ENCODE measurements around the gene ADAMTS14.

Gene ADAMTS14

DNA sequence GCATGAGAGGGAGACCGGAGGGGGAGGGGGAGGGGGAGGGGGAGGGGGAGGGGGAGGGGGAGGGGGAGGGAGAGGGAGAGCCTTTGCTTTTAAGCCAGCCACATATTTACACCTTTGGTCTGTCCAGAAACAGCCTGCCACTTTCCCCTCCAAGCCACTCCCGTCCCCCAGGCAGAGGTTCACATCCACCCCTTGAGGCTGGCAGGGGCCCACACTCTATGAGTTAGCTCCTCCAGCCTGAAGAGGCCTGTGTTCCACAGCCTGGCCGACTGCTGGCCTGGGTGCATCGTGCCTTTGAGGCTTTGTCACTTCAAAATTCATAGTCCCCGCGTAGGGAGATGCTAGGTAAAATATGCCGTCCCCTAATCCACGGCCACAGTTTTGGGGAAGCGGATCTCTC, 16.5 kb downstream of the ADAMTS14 start:
- no peak overlapping the region for H3K27ac ChIP-seq (ENCODE audit: low read length)
- H3K36me3 ChIP-seq (ENCODE audit: insufficient read depth, low read length), result no peaks in the 10 kb centered on the region
- no peak overlapping the region for H2AFZ ChIP-seq (ENCODE audit: low read depth, low read length)
- H4K20me1 ChIP-seq (ENCODE audit: insufficient read depth, low read length), result no peaks in the 10 kb centered on the region
- no peak for TF ChIP-seq EZH2 (IDR thresholded peaks at IDR 0.05; ENCODE audit: borderline replicate concordance, low read depth, low read length, severe bottlenecking)
- TF ChIP-seq, protein P1, sequence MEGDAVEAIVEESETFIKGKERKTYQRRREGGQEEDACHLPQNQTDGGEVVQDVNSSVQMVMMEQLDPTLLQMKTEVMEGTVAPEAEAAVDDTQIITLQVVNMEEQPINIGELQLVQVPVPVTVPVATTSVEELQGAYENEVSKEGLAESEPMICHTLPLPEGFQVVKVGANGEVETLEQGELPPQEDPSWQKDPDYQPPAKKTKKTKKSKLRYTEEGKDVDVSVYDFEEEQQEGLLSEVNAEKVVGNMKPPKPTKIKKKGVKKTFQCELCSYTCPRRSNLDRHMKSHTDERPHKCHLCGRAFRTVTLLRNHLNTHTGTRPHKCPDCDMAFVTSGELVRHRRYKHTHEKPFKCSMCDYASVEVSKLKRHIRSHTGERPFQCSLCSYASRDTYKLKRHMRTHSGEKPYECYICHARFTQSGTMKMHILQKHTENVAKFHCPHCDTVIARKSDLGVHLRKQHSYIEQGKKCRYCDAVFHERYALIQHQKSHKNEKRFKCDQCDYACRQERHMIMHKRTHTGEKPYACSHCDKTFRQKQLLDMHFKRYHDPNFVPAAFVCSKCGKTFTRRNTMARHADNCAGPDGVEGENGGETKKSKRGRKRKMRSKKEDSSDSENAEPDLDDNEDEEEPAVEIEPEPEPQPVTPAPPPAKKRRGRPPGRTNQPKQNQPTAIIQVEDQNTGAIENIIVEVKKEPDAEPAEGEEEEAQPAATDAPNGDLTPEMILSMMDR (IDR thresholded peaks at IDR 0.05; ENCODE audit: borderline replicate concordance, extremely low read depth, low read length, poor library complexity, severe bottlenecking), result no peak
- no peaks in the 10 kb centered on the region for H3K79me2 ChIP-seq (ENCODE audit: insufficient read depth, low read length)
- H3K4me2 ChIP-seq (ENCODE audit: insufficient read depth, low read length), result no peak overlapping the region
- ATAC-seq (ENCODE audit: insufficient read depth, low read depth) (no peak), DNase-seq (no peak)
- H3K4me3 ChIP-seq (ENCODE audit: low read depth in 1 of 2, low read length in 2 of 2), result no peak overlapping the region
- H3K9ac ChIP-seq (ENCODE audit: low read depth, low read length), result no peak overlapping the region
- no peaks in the 10 kb centered on the region for H3K4me1 ChIP-seq (ENCODE audit: insufficient read depth, low read length)
- no peaks in the 10 kb centered on the region for H3K9me3 ChIP-seq (ENCODE audit: insufficient read depth, low read length, severe bottlenecking)
- no peaks in the 10 kb centered on the region for H3K27me3 ChIP-seq (ENCODE audit: insufficient read depth, low read length, poor library complexity)

DNA sequence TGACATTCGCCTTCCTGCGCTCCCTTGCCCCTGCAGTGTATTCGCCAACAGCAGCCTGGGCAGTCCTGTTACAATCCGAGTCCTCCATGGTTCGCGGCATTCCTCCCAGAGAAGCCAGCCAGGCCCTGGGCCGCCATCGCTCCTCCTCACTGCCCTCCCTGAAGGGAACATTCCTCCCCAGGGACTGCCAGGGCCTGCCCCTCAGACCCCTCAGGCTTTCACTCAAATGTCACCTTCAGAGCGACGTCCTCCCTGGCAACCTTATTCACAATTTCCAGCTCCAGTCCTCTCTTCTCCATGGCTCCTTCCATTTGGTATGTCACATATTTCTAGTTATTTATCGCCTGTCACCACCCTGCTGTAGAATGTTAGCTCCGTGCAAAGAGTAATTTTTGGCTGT, 17.4 kb downstream of the ADAMTS14 start:
- ATAC-seq (ENCODE audit: insufficient read depth, low read depth) (no peak), DNase-seq (no peak)
- H3K4me3 ChIP-seq (ENCODE audit: low read depth in 1 of 2, low read length in 2 of 2), result no peak overlapping the region
- no peak overlapping the region for H3K9ac ChIP-seq (ENCODE audit: low read depth, low read length)
- H3K4me1 ChIP-seq (ENCODE audit: insufficient read depth, low read length), result no peaks in the 10 kb centered on the region
- TF ChIP-seq, protein P1 (IDR thresholded peaks at IDR 0.05; ENCODE audit: borderline replicate concordance, extremely low read depth, low read length, poor library complexity, severe bottlenecking), result no peak
- no peak for TF ChIP-seq EZH2 (IDR thresholded peaks at IDR 0.05; ENCODE audit: borderline replicate concordance, low read depth, low read length, severe bottlenecking)
- H3K9me3 ChIP-seq (ENCODE audit: insufficient read depth, low read length, severe bottlenecking), result no peaks in the 10 kb centered on the region
- no peaks in the 10 kb centered on the region for H3K27me3 ChIP-seq (ENCODE audit: insufficient read depth, low read length, poor library complexity)
- no peaks in the 10 kb centered on the region for H4K20me1 ChIP-seq (ENCODE audit: insufficient read depth, low read length)
- no peak overlapping the region for H3K27ac ChIP-seq (ENCODE audit: low read length)
- no peak overlapping the region for H2AFZ ChIP-seq (ENCODE audit: low read depth, low read length)
- H3K79me2 ChIP-seq (ENCODE audit: insufficient read depth, low read length), result no peaks in the 10 kb centered on the region
- no peaks in the 10 kb centered on the region for H3K36me3 ChIP-seq (ENCODE audit: insufficient read depth, low read length)
- no peak overlapping the region for H3K4me2 ChIP-seq (ENCODE audit: insufficient read depth, low read length)

DNA sequence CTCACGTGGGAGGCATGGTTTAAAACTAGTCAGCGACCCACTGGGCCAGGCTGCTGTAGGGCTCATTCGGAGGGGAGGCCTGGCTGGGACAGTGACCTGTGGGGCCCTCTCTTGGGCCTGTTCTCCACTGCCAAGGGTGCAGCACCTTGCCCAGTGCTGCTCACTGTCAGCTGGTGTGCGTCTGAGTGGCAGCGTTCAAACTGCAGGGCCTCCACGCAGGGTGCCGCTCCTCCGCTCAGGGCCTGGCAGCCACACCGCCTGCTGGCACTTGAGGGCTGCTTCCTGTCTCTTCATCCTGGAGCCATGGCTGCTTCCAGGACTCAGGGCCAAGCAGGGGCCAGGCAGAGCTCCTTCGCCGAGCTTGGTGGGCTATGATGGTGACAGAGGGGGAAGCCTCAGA, 18.3 kb downstream of the ADAMTS14 start:
- Histone ChIP-seq H3K4me1 (ENCODE audit: insufficient read depth, low read length) (no peaks in the 10 kb centered on the region), H3K4me3 (ENCODE audit: low read depth in 1 of 2, low read length in 2 of 2) (no peak overlapping the region), H3K27ac (ENCODE audit: low read length) (no peak overlapping the region), H4K20me1 (ENCODE audit: insufficient read depth, low read length) (no peaks in the 10 kb centered on the region), H3K9ac (ENCODE audit: low read depth, low read length) (no peak overlapping the region), H3K79me2 (ENCODE audit: insufficient read depth, low read length) (no peaks in the 10 kb centered on the region), H3K27me3 (ENCODE audit: insufficient read depth, low read length, poor library complexity) (no peaks in the 10 kb centered on the region), H3K36me3 (ENCODE audit: insufficient read depth, low read length) (no peaks in the 10 kb centered on the region), H2AFZ (ENCODE audit: low read depth, low read length) (no peak overlapping the region), H3K9me3 (ENCODE audit: insufficient read depth, low read length, severe bottlenecking) (no peaks in the 10 kb centered on the region), H3K4me2 (ENCODE audit: insufficient read depth, low read length) (no peak overlapping the region)
- DNase-seq (no peak), ATAC-seq (ENCODE audit: insufficient read depth, low read depth) (no peak)
- no peak for TF ChIP-seq EZH2 (IDR thresholded peaks at IDR 0.05; ENCODE audit: borderline replicate concordance, low read depth, low read length, severe bottlenecking)

DNA sequence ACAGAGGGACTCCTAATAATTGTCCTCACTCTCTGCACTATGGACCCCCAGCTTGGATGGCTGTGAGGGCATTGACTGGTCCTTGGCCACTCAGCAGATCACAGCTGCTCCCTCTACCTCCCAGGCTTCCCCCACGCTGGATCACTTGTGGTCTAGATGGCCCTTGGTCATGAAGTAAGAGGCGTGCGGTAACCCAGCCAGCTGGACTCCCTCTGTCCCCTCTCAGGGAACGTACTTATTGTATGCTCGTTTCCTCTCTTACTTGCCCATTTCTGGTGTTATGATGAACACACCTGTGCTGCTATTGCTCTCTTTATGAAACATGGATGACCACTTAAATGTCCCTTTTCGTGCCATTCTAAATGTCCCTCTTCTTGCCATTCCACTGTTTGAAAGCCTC, 19.3 kb downstream of the ADAMTS14 start:
- Histone ChIP-seq H3K9me3 (ENCODE audit: insufficient read depth, low read length, severe bottlenecking) (no peaks in the 10 kb centered on the region), H2AFZ (ENCODE audit: low read depth, low read length) (no peak overlapping the region), H3K27ac (ENCODE audit: low read length) (no peak overlapping the region), H3K36me3 (ENCODE audit: insufficient read depth, low read length) (no peaks in the 10 kb centered on the region), H4K20me1 (ENCODE audit: insufficient read depth, low read length) (no peaks in the 10 kb centered on the region), H3K79me2 (ENCODE audit: insufficient read depth, low read length) (no peaks in the 10 kb centered on the region), H3K4me1 (ENCODE audit: insufficient read depth, low read length) (0 out of 2 replicates have a peak, but pooled peaks cover 3% of the 10 kb centered on the region), H3K4me2 (ENCODE audit: insufficient read depth, low read length) (no peak overlapping the region), H3K4me3 (ENCODE audit: low read depth in 1 of 2, low read length in 2 of 2) (no peak overlapping the region), H3K27me3 (ENCODE audit: insufficient read depth, low read length, poor library complexity) (no peaks in the 10 kb centered on the region), H3K9ac (ENCODE audit: low read depth, low read length) (no peak overlapping the region)
- TF ChIP-seq EZH2 (IDR thresholded peaks at IDR 0.05; ENCODE audit: borderline replicate concordance, low read depth, low read length, severe bottlenecking), result no peak
- TF ChIP-seq, protein P1 (IDR thresholded peaks at IDR 0.05; ENCODE audit: borderline replicate concordance, extremely low read depth, low read length, poor library complexity, severe bottlenecking), result no peak
- no peak for ATAC-seq (ENCODE audit: insufficient read depth, low read depth)
- no peak for DNase-seq
